CD4-positive, alpha-beta T cell treated with Interleukin-10 for 1 hour (primary cell): ENCODE measurements around the gene NT5C2.
A peak's percentile ranks its signal among the peaks of the same experiment; 100 is the strongest.

Experiments used
- DNase-seq: peaks from one replicate; pipeline ENCODE4 v3.0.0-alpha.2; 2020

Gene NT5C2

GRCh38 chr10:103053659-103054581 lies 139.2 kb downstream of the NT5C2 start:
- peak; percentile 76 for DNase-seq

- DNase-seq = no peak
Observed at GRCh38 chr10:103049237-103049636, 143.8 kb downstream of the NT5C2 start.

- no peak for DNase-seq
Observed at GRCh38 chr10:103047381-103047780, 145.7 kb downstream of the NT5C2 start.

- no peak for DNase-seq
Observed at GRCh38 chr10:103045961-103046360, 147.1 kb downstream of the NT5C2 start.

- no peak for DNase-seq
Observed at GRCh38 chr10:103044942-103045489, 148.1 kb downstream of the NT5C2 start.

- no peak for DNase-seq
Observed at GRCh38 chr10:103042908-103043307, 150.2 kb downstream of the NT5C2 start.

GRCh38 chr10:103042129-103042528 lies 150.9 kb downstream of the NT5C2 start:
- no peak for DNase-seq

- no peak for DNase-seq
Observed at GRCh38 chr10:103041391-103041790, 151.7 kb downstream of the NT5C2 start.

- DNase-seq = no peak
Observed at GRCh38 chr10:103040418-103040817, 152.7 kb downstream of the NT5C2 start.

GRCh38 chr10:103038570-103038969 lies 154.5 kb downstream of the NT5C2 start:
- no peak for DNase-seq
